ENCODE measurements around the gene CCNF. TPM values are rescaled to one million over a fixed set of nuclear protein-coding genes. Genes with fewer than 3 reads are reported as not detected.
A peak's percentile ranks its signal among the peaks of the same experiment; 100 is the strongest.

The CCNF gene
- total and polyA plus RNA-seq, 9 of the 15 experiments (the other 6 are each of a cell fraction or from before 2014, with no cell fraction given), result 4.1 to 70.1 (median 29.5) TPM

- ATAC-seq (no peak), FAIRE-seq (no peak), DNase-seq (ENCODE audit: extremely low read depth in 1 of 4, low spot score in 3 of 4) (no peak)
- peaks cover 62 to 94% of the 10 kb centered on the region in 2 experiments for H3K4me1 ChIP-seq (replicated peaks in 1 of 2; ENCODE audit: control insufficient read depth in 2 of 2, insufficient read depth in 2 of 2, low read length in 2 of 2)
- no peak for TF ChIP-seq MXI1 (IDR thresholded peaks at IDR 0.05; ENCODE audit: low read depth, low read length)
- no peak for TF ChIP-seq TOE1 (IDR thresholded peaks at IDR 0.05; ENCODE audit: borderline replicate concordance)
- TF ChIP-seq TOE1 (CRISPR knock-in tag; IDR thresholded peaks at IDR 0.05; ENCODE audit: borderline replicate concordance, low read depth), result no peak
- TF ChIP-seq MAFK (IDR thresholded peaks at IDR 0.05; ENCODE audit: low read length), result no peak
- TF ChIP-seq ZNF280B (CRISPR knock-in tag; IDR thresholded peaks at IDR 0.05), result no peak
- TF ChIP-seq SMAD1 (IDR thresholded peaks at IDR 0.05; ENCODE audit: low read depth, low read length, partially characterized antibody), result no peak
- TF ChIP-seq RFX7 (CRISPR knock-in tag; IDR thresholded peaks at IDR 0.05), result no peak
- TF ChIP-seq ZNF398 (CRISPR knock-in tag; IDR thresholded peaks at IDR 0.05), result no peak
- TF ChIP-seq TAF15 (IDR thresholded peaks at IDR 0.05; ENCODE audit: low read depth, low read length), result no peak
- no peak for TF ChIP-seq HCFC1 (IDR thresholded peaks at IDR 0.05; ENCODE audit: low read depth, low read length)
- no TSS peak for BruUV-seq (replicated peaks)
- peaks cover 38% of the 10 kb centered on the region; the same call in 2 of the 3 replicates for H3K36me3 ChIP-seq (ENCODE audit: control insufficient read depth, insufficient read depth, low read length)
- H3K9me1 ChIP-seq (ENCODE audit: control insufficient read depth, insufficient read depth, low read length), result no peaks in the 10 kb centered on the region
- H3K27me3 ChIP-seq (ENCODE audit: control insufficient read depth in 2 of 2, insufficient read depth in 2 of 2, low read length in 2 of 2), result no peaks in the 10 kb centered on the region
- ChIA-PET POLR2A (interaction anchor here (1.9 kb wide), 1 partner anchor 11 kb away, joined by 10 read pairs; no protein-coding TSS in a partner anchor), CTCF (ENCODE audit: low intra/inter-chr PET ratio) (no interaction called here)
- H3K79me2 ChIP-seq (ENCODE audit: control insufficient read depth, insufficient read depth, low read length), result peaks cover 95% of the 10 kb centered on the region
- WGBS (ENCODE audit: insufficient coverage, low coverage, missing lambda C conversion rate), result 88% methylated on average over 6 of the region's 7 CpGs
- H2AFZ ChIP-seq (ENCODE audit: low read depth, low read length), result no peak overlapping the region
- H3K27ac ChIP-seq (ENCODE audit: extremely low read depth, low read depth, low read length), result no peak overlapping the region
- intact Hi-C loops (cut with micrococcal nuclease), result no loop called here
- H3K9ac ChIP-seq (ENCODE audit: insufficient read depth in 1 of 2, low read depth in 2 of 2, low read length in 2 of 2), result peak overlapping the region in 1 of 2 experiments; percentile 86; a peak in 2 of 4 replicates
- H4K20me1 ChIP-seq (replicated peaks; ENCODE audit: control insufficient read depth, insufficient read depth, low read length), result peaks cover 8% of the 10 kb centered on the region; the same call in 1 of the 2 replicates
- no peaks in the 10 kb centered on the region for H3K9me3 ChIP-seq (replicated peaks; ENCODE audit: control insufficient read depth, insufficient read depth, low read depth, low read length)
- in situ Hi-C loops (cut with MboI), result no loop called here
- H3K4me3 ChIP-seq, result no peak overlapping the region
- H3K4me2 ChIP-seq (ENCODE audit: insufficient read depth, low read length), result no peak overlapping the region
Measured at GRCh38 chr16:2481676-2482075, 52.4 kb downstream of the CCNF start.

Data from K562 (cell line).